Cardiac fibroblast (primary cell): ENCODE data around the gene CD36.
A peak's percentile ranks its signal among the peaks of the same experiment; 100 is the strongest.

Source experiments
- DNase-seq, 2 donors: peaks; one replicate each; pipeline versions ENCODE4 v3.0.0 to v3.0.0-alpha.2; 2010; ENCODE audit warnings: low read depth in 2 of 2
- H3K4me3 ChIP-seq, 2 donors: replicated peaks in 1 of 2; 1 replicate in 1 of 2; 2 replicates in 1 of 2; pipeline ENCODE4 v1.5.1; 2011; ENCODE audit warnings: low read depth in 2 of 2, low read length in 2 of 2, mild to moderate bottlenecking in 2 of 2, moderate library complexity in 1 of 2
- TF ChIP-seq, protein P1 (sequence below): IDR thresholded peaks from one replicate; pipeline ENCODE4 v1.5.1; 2011; ENCODE audit warnings: low read depth, mild to moderate bottlenecking, low read length, inconsistent platforms

CD36 gene

DNA sequence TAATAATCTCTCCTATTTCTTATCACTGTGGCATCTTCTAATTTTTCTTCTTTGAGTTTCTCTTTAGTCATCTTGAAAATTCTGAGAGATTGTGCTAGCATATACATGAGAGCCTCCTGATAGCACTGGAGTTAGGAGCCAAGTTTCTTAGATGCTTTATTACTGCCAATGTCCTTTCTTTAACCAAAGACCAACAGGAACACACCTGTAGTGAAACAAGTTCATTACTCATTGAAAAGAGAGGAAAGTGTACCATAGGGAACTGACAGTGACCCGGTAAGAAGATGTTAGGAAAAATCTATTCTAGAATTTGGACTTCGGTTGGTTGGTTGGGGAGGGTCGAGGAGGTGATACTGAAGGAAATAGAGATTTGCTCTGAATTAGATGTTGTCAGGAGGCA is 27.1 kb upstream of the CD36 start:
- DNase-seq, result no peak

DNA sequence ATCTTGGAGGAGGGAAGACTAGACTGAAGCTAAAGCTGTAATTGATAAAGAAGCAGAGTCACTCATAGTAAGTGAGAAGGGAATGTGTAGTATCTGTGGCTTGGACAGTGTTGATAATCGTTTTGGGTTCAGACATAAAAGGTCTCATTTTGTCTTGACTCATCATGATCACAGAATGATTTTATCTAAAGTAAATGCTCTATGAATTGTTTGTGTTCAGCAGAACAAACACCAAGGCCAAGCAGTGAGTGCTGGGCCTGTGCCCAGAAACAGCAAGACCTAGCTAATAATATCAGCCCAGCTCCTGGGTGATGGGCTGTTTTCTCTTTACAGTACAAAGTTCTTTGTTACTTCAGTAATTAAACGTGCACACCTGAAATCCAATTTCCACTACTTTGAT is 26.7 kb upstream of the CD36 start:
- TF ChIP-seq, protein P1, sequence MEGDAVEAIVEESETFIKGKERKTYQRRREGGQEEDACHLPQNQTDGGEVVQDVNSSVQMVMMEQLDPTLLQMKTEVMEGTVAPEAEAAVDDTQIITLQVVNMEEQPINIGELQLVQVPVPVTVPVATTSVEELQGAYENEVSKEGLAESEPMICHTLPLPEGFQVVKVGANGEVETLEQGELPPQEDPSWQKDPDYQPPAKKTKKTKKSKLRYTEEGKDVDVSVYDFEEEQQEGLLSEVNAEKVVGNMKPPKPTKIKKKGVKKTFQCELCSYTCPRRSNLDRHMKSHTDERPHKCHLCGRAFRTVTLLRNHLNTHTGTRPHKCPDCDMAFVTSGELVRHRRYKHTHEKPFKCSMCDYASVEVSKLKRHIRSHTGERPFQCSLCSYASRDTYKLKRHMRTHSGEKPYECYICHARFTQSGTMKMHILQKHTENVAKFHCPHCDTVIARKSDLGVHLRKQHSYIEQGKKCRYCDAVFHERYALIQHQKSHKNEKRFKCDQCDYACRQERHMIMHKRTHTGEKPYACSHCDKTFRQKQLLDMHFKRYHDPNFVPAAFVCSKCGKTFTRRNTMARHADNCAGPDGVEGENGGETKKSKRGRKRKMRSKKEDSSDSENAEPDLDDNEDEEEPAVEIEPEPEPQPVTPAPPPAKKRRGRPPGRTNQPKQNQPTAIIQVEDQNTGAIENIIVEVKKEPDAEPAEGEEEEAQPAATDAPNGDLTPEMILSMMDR, result no peak
- peak; percentile 62 to 66 for DNase-seq

More for the DNA sequence above, 27.1 kb upstream of the CD36 start:
- H3K4me3 ChIP-seq, result no peak overlapping the region
- TF ChIP-seq, protein P1, result no peak

DNA sequence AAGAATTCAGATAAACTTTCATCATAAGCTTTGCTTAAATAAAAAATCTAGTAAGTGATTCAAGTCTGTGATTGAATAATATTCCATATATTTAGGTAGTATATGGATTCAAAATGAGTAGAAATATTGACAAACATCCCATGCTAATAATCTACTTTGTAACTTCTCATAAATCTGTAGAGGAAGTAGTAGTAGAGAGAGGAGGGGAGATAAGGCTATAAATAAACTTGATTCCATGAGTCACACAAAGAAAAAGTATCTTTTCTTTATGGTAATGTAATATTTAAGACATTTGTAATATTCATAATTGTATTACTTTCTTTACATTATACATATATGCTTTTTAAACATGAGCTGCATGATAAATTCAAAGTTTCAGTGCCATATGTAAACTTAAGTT is 25.6 kb upstream of the CD36 start:
- TF ChIP-seq, protein P1, result no peak
- DNase-seq, result no peak
- H3K4me3 ChIP-seq, result no peak overlapping the region

More for the DNA sequence above, 26.7 kb upstream of the CD36 start:
- H3K4me3 ChIP-seq, result no peak overlapping the region

DNA sequence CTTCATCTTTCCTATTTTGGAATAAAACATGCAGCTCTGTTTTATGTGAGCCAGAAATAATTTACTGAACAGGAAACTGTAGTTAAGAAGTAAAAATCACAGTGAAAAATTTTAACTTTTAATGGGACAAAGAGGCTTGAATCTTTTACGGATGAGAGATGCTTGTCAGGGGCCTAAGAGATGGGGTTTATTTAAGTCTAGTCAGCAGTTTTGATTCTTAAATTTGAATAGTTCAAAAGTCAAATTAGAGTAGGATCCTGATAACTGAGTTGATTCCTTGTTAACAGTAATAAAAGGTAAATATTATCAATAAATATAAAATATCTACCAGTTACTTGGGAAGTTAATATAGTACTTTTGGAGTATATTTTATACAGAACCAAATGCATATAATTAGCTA is 24.9 kb upstream of the CD36 start:
- no peak overlapping the region for H3K4me3 ChIP-seq
- no peak for DNase-seq
- TF ChIP-seq, protein P1, result no peak

DNA sequence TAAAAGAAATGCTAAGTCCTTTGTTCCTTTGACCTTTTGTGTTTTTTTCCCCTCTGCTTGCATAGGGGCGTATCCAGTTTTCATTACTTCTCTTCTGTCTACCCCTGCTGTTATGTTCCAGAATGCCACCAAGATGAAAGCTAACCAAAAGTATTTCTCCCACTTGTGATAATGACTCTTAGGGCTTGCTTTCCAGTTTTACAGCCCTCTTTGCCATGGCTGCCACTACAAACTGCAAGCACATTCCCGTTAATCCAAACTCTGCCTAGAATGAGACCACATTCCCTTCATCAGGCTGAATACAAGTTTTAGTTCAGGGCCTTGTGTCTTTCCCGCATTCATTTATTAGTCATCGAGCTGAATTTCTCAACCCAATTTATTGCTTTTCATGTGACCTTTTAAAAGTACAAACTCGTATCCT is 23.6 kb upstream of the CD36 start:
- DNase-seq, result peak; percentile 48 to 49
- no peak overlapping the region for H3K4me3 ChIP-seq

DNA sequence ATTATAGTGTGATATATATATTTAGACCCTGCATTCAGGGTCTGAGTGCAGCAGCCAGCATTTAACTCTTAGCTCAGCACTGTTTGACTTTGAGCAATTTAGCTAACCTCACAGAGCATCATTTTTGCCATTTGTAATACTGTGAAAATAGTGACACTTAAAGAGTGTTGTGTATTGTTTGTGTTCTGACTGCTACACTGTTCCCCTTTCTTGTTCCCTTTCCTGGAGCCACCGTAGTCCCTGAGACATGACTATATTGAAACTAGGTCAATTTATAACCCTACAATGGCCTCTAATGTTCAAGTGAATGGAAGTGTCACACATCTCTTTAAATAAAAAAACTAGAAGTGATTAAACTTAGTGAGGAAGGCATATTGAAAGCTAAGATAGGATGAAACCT is 20.3 kb upstream of the CD36 start:
- TF ChIP-seq, protein P1, result no peak
- no peak overlapping the region for H3K4me3 ChIP-seq
- DNase-seq, result no peak

More for the DNA sequence above, 23.6 kb upstream of the CD36 start:
- TF ChIP-seq, protein P1, result no peak

DNA sequence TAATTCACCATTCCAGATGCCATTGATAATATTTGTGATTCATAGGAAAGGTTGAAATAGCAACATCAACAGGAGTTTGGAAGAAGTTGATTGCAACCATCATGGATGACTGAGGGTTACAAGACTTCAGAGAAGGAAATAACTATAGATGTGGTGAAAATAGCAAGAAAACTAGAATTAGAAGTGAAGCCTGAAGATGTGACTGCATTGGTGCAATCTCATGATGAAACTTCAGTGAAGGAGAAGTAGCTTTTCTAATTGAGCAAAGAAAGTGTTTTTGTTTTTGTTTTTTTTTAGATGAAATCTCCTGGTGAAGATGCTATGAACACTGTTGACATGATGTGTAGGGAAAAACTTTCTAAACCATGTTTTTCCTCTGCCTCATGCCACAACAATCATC is 18.7 kb upstream of the CD36 start:
- H3K4me3 ChIP-seq, result no peak overlapping the region
- TF ChIP-seq, protein P1, result no peak
- no peak for DNase-seq
